GM08714 (cell line): ENCODE results near the gene PLXNB3.
"Not testable (repeated sequence)": the region's sequence is repeated elsewhere in the genome, so short reads cannot be mapped to it uniquely, and the experiment has no call there.

ENCODE experiments used
- H3K4me3 ChIP-seq: fragments of 200-500 bp; sonication (Bioruptor generic); 2 replicates; pipeline ENCODE4 v1.5.1; 2014; ENCODE audit warnings: mild to moderate bottlenecking, low read length, inconsistent platforms
- ZNF274 ChIP-seq: IDR thresholded peaks from 2 replicates; pipeline ENCODE4 v1.6.1; 2012; ENCODE audit warnings: mild to moderate bottlenecking, low read depth, low read length

PLXNB3 gene

GRCh38 chrX:153728095-153728494 lies 36.0 kb upstream of the PLXNB3 start:
- TF ChIP-seq ZNF274 = no peak
- no peak overlapping the region for H3K4me3 ChIP-seq

GRCh38 chrX:153728951-153729631 lies 35.0 kb upstream of the PLXNB3 start:
- TF ChIP-seq ZNF274 = no peak
- no peak overlapping the region for H3K4me3 ChIP-seq

GRCh38 chrX:153730115-153730514 lies 33.9 kb upstream of the PLXNB3 start:
- H3K4me3 ChIP-seq = not testable (repeated sequence)

- TF ChIP-seq ZNF274 = no peak
- no peak overlapping the region for H3K4me3 ChIP-seq
These were observed 32.8 kb upstream of the PLXNB3 start for GRCh38 chrX:153731117-153731844.

- no peak for TF ChIP-seq ZNF274
- no peak overlapping the region for H3K4me3 ChIP-seq
These were observed 32.2 kb upstream of the PLXNB3 start for GRCh38 chrX:153731845-153732215.

GRCh38 chrX:153732401-153732800 lies 31.6 kb upstream of the PLXNB3 start:
- no peak overlapping the region for H3K4me3 ChIP-seq
- no peak for TF ChIP-seq ZNF274

GRCh38 chrX:153733651-153734240 lies 30.3 kb upstream of the PLXNB3 start:
- TF ChIP-seq ZNF274 = no peak
- no peak overlapping the region for H3K4me3 ChIP-seq

GRCh38 chrX:153734871-153735270 lies 29.2 kb upstream of the PLXNB3 start:
- no peak overlapping the region for H3K4me3 ChIP-seq

GRCh38 chrX:153735274-153735673 lies 28.8 kb upstream of the PLXNB3 start:
- no peak overlapping the region for H3K4me3 ChIP-seq
- TF ChIP-seq ZNF274 = no peak

More at GRCh38 chrX:153734871-153735270, 29.2 kb upstream of the PLXNB3 start:
- TF ChIP-seq ZNF274 = no peak

- no peak overlapping the region for H3K4me3 ChIP-seq
- TF ChIP-seq ZNF274 = no peak
These were observed 27.8 kb upstream of the PLXNB3 start for GRCh38 chrX:153736071-153736820.

- H3K4me3 ChIP-seq = no peak overlapping the region
- no peak for TF ChIP-seq ZNF274
These were observed 27.1 kb upstream of the PLXNB3 start for GRCh38 chrX:153736871-153737441.

GRCh38 chrX:153738056-153738605 lies 25.9 kb upstream of the PLXNB3 start:
- TF ChIP-seq ZNF274 = no peak
- H3K4me3 ChIP-seq = no peak overlapping the region

GRCh38 chrX:153739754-153740486 lies 24.1 kb upstream of the PLXNB3 start:
- no peak overlapping the region for H3K4me3 ChIP-seq
- TF ChIP-seq ZNF274 = no peak
